HG03442 (cell line): Measurements from ENCODE around the gene TMEM255B.

Source experiments
- ATAC-seq: cut with Tn5 transposase; IDR thresholded peaks from one replicate; pipeline ENCODE4 v1.9.1; 2021; ENCODE audit warnings: mild to moderate bottlenecking, moderate library complexity; ENCODE audit not compliant: unreplicated experiment

The TMEM255B gene

DNA sequence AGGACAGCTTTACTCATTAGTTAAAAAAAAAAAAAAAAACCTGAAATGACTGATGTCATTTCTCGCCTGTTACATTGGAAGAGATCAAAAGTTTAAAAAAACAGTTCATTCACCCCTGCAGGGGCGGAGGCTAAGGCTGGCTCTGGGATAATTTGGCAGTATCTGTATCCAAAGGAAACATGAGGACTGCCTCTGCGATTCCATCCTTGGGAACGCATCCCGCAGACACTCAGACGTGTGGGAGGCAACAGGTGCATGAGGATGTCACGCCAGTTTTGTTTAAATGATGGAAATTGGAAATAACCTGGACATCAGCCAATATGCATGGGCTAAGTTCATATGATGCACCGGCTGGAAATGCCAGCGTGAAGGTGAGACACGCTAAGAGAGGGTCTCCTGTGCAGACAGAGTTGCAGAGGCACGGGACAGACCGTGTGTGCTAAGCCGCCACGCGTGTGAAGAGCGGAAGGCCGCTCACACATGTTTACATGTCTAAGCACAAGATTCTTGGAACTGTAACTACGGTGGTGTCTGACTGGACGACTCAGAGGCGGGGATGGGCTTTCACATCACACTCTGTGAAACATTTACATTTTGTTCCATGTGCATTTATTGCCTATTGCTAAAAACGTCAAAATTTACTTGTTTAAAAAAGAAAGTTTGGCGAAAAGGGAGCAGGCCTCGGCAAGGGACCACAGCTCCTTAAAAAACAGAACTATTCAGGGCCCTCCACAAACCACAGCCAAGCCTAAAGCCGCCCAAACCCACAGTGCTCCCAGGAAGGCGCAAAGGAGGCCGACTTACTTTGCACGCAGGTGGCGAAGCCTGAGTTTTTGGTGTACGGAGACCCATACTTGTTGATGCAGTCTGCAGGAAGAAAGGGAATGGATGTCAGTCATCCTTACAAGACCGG is 87.0 kb downstream of the TMEM255B start:
- ATAC-seq = no peak

DNA sequence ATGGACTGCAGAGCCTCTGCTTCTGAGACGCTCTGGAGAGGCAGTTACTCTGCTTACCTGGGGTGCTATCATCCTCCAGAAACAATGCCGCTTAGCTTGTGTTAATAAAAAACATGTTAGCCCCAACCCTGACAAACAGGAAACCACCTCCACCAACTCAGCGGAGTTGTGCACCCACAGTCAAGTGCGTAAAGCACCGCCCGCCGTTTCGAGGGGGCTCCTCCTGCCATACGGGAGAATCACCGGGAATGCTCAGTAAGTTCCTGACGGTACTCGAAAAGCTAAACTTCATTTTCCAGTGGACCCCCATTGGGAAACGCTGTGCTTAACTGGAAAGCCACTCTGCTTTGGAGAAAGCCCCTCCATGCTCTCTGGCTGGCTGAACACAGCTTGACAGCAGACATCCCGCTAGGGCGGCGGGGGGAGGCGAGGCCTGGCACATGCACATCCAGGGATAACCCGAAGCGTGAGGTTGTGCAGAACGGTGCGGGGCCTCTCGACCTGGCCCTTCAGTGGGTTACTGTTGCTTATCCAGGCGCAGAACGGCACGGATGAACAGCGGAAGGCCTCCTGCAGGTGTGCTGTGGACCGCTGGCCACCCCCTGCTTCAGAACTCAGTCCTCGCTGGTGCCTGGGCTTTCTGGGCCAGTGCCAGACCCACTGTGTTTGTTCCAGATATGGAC is 87.8 kb downstream of the TMEM255B start:
- ATAC-seq = no peak

DNA sequence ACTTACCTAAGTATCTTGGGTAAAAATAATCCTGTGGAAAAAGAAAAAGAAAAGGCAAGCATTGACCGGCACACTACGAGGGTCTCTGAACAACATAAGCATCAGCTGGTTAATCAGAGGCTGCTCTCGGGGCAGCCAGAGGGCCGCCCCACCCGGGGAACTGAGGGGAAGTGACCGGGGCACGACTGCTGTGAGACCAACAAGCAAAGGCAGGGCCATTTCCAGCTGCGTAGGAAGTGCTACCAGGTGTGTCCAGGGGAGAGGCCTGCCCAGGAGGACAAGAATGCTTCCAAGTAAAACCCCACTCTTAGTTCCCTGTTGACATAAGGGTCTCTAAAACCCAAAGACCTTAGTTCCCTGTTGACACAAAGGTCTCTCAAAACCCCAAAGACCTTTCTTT is 89.0 kb downstream of the TMEM255B start:
- no peak for ATAC-seq

DNA sequence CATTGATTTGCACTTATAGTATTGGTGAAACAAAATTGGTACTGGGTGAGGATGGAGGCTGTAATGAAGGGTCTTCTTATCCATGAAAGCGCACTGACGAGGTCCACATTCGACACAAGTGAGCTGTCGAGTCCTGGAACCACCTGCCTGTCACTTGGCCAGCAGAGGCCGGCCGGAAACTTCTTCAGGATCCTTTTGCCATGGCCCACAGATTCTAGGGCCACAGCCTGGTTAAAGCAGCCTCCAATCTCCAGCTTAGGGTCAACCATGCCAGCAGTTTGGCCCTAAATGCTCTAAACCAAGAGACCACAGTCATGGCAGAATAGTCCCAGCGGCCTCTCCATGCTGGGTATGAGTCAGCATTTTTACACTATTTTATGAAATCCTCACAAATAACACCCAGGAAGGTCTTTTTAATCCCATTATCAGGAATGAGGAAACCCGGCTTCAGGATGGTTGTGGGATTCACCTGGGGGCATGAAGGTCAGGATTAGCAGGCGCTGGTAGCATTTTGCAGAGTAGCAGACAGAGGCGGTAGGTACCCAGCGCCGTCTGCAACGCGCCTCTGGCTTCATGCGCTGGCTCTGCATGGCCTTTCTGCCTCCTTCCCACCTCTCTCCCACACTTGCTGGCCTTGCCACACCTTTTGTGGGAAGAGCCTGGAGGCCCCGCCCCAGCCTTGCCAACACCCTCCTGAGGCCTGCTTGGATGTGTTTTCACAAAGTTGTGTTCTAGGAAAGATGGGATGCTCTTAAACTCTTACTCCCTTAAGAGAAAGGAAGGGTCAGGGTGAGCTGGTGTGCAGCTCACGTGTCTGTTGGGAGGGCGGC is 89.6 kb downstream of the TMEM255B start:
- no peak for ATAC-seq

DNA sequence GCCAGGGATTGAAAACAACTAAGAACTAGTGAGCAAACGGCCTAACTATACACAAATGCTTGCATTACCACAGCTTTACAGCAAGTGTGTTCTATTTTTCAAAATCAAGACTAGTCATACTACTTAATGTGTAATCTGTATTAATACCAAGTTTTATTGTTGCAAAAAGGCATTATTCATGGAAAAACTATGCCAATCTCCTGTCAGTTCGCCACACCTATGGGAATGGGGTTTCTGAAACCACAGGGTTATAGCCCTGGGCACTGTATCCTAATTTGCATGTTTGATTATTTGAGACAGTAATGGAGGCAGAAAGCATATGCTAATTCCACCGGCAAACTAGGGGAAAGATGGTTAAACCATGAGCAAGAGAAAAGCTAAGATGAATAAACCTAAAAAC is 90.5 kb downstream of the TMEM255B start:
- no peak for ATAC-seq

DNA sequence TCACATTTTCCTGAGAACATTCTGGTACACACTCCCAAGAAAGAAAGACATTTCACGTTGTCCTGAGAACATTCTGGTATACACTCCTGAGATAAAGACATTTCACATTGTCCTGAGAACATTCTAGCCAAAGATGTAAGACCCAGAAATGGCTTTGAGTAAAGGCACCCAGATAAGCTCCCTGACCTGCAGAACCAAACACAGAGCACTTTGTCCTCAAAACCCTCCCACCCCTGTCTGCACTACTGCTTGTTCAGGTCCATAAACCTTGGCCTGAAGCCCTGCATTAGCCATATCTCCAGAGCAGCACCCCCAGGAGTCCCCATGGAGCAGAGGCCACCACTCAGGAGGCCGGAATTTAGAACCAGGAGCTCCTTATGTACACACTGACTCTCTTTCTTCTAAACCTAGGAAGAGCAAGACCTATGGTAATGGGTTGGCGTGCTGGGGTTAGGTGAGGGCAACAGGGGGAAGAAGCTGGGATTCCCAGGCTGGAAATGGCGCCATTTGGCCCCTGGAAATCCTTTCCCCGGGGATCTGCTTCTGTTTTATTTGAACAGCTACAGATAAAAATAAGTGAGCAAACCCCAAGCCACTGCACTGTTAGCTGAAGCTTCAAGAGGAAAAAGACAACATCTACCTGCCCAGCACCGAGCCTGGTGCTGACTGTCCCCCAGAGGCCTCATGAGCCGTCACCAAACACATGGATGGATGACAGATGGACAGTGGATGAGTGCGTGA is 91.1 kb downstream of the TMEM255B start:
- ATAC-seq = no peak

DNA sequence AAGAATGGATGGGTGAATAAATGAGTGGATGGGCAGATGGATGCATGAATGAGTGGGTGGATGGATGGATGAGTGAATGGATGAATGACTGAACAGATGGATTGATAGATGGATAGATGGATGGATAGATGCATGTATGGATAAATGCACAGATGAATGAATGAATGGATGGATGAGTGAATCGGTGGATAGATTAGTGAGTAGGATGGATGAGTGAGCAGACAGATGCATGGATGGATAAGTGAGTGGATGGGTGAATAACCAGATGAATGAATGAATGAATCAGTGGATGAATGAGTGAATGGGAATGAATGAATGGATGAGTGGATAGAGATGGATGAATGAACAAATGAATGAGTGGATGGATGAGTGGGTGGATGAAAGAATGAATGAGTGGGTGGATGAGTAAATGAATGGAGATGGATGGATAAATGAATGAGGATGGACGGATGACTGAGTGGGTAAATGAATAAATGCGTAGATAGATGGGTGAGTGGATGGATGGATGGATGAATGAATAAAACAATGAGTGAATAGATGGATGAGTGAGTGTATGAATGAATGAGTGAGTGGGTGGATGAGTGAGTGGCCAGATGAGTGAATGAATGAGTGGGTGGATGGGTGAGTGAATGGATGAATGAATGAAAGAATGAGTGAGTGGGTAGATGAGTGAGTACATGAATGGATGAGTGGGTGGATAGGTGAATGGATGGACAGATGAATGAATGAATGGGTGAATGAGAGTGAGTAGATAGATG is 91.9 kb downstream of the TMEM255B start:
- no peak for ATAC-seq

DNA sequence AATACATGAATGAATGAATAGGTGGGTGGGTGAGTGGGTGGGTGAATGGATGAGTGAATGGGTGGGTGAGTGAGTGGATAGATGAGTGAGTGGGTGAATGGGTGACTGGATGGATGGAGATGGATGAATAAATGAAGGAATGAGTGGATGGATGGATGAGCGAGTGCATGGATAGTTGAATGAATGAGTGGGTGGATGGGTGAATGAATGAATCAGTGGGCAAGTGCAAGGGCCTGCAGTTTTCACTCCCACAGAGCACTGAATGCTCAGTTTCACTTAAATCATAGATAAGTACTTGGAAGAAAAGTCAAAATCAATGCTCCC is 92.4 kb downstream of the TMEM255B start:
- no peak for ATAC-seq

DNA sequence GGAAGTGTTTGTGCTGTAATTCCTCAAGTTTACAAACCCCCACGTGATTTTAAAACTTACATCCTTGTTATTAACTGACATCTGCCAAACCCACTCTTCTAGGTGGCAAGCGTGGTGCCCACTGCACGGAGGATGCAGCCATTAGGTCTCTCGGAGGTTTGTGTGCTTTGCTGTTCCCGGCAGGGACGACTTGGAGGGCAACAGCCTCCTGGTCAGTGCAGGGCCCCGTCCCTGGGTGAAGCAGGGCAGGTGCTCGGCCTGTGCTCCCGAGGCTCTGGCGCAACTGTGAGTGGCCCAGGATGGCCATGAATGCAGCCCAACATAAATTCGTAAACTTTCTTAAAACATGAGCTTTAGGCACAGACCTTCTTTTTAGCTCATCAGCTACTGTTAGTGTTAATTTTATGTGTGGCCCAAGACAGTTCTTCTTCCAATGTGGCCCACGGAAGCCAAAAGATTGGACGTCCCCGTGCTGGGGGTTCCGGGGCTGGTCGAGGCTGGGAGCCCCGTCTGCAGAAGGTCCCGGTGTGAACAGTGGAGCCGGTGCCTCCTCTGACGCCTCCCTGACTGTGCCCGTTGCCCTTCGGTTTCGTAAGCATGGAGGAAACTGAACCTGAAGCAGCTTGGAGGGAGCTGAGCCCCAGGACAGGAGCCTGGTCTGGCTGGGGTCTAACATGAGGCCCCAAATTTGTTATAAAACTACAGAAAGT is 93.0 kb downstream of the TMEM255B start:
- ATAC-seq = no peak

DNA sequence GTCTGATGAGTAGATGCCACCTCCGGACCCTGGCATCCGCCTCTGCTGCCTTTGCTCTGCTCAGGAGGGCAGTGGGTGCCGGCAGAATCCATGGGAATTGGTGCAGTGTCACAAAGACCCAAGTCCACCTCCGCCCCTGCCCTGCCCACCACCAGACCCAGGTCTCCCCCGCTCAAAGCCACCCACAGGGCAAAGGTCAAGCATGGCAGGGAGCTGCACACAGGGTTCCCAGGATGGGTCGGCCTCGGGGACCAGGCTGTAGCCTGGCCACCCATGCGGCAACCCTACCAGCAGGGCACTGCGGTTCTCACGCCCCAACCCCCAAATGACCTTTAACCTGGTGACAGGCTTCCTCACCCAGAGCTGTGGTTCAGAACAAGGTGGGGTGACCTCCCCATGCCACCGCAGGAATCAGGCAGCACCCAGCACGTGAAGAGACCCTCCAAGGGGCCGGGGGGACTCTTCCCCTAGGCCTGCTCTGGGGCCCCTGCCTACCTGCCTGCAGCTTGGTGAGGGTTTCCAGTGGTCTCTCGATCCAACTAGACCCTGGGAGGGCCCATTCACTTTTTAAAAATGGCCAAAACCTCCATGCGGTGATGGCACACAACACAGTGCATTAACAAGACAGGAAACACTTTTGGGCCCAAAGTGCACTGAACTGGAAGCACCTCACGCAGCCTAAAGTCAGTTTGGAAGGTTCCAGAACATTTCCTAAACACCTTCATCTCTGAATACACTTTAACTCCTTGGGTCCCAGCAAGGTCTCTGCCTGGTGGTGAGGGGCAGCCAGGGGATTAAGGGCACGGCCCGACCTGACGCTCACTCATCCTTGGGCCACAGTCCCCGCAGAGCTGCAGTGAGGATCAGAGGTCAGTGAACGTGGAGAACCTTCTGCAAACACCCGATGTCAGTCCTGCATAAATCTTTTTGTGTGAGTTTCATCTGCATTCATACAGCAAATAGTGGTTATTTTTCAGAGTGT is 93.8 kb downstream of the TMEM255B start:
- no peak for ATAC-seq

DNA sequence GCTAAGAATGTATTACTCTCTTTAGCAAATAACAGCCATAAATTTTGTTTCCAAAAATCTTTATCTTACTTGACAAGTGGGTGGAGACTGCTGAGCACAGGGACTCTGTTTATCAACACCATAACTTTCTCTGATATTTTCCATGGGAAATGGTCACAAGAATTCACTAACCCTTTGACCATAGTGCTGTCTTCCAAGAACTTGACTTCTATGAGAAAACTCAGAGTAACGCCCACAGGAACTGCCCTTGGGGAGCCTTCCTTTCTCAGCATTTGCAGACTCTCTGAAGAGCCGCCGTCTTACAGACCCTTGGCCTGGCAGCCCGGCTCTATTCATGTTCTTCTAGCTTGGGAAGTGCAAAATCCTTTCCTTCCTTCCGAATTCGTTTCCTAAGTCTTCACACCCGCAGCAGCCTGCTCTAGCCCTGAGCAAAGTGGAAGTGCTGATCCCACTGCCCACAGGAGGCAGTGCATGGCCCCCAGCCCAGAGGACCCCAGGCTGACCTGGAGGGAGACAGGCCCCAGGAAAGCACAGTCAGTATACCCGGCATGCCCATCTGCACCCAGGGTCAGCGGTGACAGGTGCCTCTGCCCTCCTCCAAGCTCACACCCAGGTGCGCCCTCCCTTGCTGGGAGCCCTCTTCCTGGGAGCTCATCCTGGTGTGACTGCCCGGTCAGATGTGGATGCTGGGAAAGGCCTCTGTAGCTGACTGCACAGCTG is 94.7 kb downstream of the TMEM255B start:
- ATAC-seq = no peak

DNA sequence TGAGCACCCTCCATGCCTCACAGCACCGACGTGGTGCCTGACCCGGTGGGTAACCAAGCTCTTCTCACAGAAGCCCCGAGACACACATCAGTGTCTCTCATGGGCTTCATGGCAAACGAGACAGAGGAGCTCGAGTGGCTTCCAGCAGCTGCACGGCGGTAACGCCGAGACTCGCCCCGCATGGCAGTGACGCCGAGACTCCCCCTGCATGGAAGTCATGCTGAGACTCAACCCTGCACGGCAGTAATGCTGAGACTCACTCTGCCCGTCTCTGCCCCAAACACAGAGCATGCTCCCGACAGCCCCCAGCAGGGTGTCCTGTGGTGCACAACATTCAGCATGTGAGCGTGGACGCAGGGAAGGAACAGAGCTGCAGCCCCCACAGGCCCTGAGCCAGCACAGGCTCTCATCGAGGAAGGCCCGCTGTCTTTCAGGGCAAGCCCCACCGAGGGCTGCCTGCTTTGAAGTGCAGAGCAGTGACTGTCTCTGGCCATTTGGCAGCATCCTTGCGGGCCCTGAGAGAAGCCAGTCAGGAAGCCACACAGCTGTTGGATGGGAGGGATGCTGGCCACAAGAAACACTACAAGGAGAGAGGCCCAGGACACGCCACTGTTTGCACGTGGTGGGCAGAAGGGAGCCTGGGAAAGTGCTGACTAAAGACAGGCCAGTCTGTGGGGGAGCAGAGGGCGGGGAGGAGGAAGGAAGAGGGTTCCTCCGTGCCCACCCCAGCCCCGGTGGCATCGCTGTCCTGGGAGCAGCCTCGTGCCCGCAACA is 95.4 kb downstream of the TMEM255B start:
- ATAC-seq = no peak

DNA sequence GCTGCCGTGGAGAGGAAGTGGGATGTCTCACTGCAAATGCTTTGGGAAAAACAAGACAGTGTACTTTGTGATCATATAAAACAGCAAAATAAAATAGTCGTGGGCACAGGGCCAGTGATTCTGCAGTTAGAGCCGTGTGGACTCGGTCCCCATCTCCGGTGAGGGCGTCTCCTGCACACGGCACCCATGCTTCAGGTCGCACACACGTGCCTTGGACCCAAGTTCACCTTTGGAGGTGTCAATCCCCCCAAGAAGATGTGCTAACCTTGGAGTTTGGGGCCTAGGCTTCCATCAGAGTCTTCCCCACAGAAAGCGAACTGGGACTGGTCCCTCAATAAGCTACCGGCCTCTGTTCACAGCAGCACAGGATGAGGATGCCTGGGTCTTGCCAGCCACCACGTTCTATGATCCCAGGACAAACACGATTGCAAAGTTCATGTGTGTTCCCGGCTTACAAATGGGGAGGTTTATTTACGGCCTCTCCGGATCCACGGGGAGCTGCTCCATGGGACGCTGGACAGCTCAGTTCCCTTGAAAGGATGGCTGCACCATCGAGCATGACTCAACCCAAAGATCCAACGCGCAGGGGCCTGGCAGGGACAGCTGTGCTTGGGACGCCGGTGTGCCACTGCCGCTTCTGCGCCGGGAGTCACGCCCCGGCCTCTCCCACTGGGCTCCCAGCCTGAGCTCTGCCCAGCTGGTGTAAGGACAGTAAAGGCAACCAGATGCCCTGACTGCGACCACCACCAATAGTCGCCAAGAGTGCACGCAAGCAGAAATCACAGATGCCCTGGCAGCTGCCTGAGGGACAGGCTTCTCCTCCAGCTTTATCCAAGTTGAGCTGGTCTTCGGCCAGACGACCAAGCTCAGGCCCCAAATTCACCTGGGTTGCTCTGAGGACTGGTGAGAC is 96.2 kb downstream of the TMEM255B start:
- ATAC-seq = no peak

DNA sequence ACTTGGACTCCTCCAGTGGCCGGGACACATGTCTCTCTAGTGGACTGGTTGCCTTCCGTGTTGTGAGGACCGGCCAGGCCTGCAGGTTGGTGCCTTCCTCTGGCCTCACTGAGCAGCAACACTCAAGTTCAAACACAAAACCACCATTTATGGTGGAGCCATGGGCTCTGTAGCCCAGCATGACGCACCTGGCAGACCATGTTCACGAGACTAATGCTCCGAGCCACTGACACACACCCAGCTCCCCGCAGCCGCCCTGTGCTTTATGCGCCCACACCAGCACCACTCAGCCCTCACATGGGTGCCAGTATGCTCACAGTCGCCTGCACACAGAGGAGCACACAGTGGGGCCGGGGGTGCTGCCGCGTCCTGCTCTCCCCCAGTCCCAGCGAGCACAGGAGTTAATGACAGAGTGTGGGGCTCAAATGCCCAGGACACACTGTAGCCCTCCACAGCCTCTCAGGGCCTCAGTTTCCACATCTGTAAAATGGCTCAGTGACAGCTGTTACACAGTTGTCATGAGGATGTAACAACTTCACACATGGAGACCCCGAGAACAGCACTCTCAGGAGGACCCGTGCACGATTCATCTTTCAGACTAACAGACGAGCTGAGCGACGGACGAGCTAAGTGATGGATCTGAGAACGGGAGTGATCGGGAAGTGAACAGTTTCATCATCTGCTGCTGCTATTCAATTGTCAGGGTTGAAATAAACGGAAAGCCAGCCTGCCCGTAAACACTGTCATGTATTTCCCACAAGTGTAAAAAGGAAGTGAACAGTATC is 97.1 kb downstream of the TMEM255B start:
- no peak for ATAC-seq

DNA sequence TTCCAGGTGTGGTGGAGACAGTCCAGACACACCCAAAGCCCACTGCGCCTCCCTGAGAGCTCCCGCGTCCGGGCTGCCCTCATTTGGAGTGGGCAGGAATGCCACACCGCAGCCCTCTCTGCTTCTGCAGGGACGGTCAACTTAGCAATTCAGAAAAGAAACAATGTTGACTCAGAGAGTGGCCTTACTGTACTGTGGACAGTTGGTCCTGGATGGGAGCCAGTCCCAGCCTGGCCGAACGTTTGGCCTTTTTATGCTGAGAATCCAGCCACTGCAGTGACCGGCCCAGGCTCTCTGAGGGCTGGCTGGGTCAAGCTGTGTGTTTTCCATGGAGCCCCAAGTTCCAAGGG is 97.7 kb downstream of the TMEM255B start:
- no peak for ATAC-seq
